Motor neuron (in vitro differentiated cells): ENCODE data around the gene KIT. TPM values are rescaled to one million over a fixed set of nuclear protein-coding genes. Genes with fewer than 3 reads are reported as not detected.

Experiments
- ATAC-seq, 8 experiments: fragments of 200-7000 bp; cut with Tn5 transposase; replicated peaks in 6 of 8; 2 replicates each; pipeline ENCODE4 v1.8.0; 2021; ENCODE audit warnings: mild to moderate bottlenecking in 8 of 8, moderate library complexity in 8 of 8
- H3K27ac ChIP-seq, 2 donors: fragments of 250-450 bp; sonication (Bioruptor Pico); 2 replicates each; pipeline ENCODE4 v1.9.0; 2021; ENCODE audit warnings: antibody characterized with exemption in 2 of 2, mild to moderate bottlenecking in 2 of 2, moderate library complexity in 1 of 2
- H3K4me1 ChIP-seq, 2 donors: fragments of 250-450 bp; sonication (Bioruptor Pico); replicated peaks in 1 of 2; 2 replicates each; pipeline ENCODE4 v1.6.1; 2021; ENCODE audit warnings: antibody characterized with exemption in 2 of 2, mild to moderate bottlenecking in 2 of 2, moderate library complexity in 1 of 2
- H3K4me3 ChIP-seq, 5 donors: fragments of 250-450 bp; sonication (Bioruptor Pico); 2 replicates each; pipeline ENCODE4 v1.9.0; 2021; ENCODE audit warnings: antibody characterized with exemption in 5 of 5, mild to moderate bottlenecking in 5 of 5, moderate library complexity in 4 of 5
- WGBS, 10 experiments: fragments of 450-650 bp; shearing (Covaris generic); methylation state at CpG; one replicate each; pipeline ENCODE4 v1.0.0; 2022; 5-methylcytosine and 5-hydroxymethylcytosine counted together
- in situ Hi-C, 9 experiments: fragments of 400-800 bp; cut with MboI; loops; one replicate each; pipeline ENCODE4 v1.15.0; 2021; ENCODE audit warnings: low sequenced_read_pairs in 9 of 9, low pct_unique_long_range_greater_than_20kb in 2 of 9; ENCODE audit not compliant: unreplicated experiment in 9 of 9
- total RNA-seq, 8 experiments: library from RNA; unstranded; fragments of 300-600 nt; gene quantifications; 2 replicates each; pipeline versions ENCODE4 v1.2.3 to v1.2.4, GENCODE V29; 2022

The KIT gene
- total RNA-seq, 8 experiments from 2014 or later, result 0.15 to 11.5 (median 4.7) TPM

DNA sequence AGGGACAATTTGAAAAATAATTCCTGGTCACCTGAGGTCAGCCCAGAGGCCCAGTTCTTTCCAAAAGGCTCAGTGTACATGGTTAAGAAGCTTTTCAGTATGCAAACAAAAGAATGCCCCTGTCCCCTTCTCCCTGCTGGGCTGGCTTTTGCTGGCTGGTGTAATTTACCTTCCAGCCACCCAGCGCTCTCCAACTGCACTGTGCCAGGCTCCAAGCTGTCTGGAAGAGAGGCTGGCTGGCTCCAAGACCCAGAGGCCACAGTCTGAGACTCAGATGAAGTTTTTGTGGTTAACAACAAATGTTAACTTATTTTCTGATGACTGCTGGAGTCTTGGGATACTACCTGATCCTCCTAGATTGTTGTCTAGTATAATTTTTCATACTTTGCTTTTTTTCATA lies 11.9 kb upstream of the KIT start:
- in situ Hi-C loops, result no loop called here
- no peak overlapping the region for H3K4me3 ChIP-seq
- peaks cover 4 to 5% of the 10 kb centered on the region in 2 donors for H3K4me1 ChIP-seq
- H3K27ac ChIP-seq, result no peak overlapping the region
- 60 to 100% (median 93%) methylated on average over 1 of the region's 1 CpG; no CpG with 5 or more reads in 6 of the 10 experiments for WGBS, 10 experiments
- no peak for ATAC-seq

DNA sequence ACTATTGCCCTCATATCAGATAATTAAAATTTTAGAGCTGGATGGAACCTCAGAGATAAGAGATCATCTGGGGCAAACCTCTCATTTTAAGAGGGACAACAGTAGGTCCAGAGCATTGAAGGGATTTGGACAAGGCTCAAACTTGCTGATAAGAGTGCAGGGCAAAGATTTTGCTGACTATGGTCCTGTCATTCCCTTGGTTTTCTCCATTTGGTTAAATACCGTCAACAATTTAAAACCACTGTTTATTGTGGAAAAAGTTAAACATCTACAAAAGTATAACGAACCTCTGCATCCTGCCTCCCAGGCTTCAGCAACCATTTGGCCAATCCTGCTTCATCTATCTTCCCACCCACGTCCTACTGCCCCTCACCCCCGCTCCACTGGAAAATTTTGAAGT lies 10.7 kb upstream of the KIT start:
- Histone ChIP-seq H3K4me1 (peaks cover 4 to 5% of the 10 kb centered on the region in 2 donors), H3K27ac (no peak overlapping the region), H3K4me3 (no peak overlapping the region)
- WGBS, 10 experiments, result 29 to 93% (median 71%) methylated on average over 2 to 4 of the region's 4 CpGs; no CpG with 5 or more reads in 2 of the 10 experiments
- in situ Hi-C loops, result no loop called here
- ATAC-seq, result no peak

DNA sequence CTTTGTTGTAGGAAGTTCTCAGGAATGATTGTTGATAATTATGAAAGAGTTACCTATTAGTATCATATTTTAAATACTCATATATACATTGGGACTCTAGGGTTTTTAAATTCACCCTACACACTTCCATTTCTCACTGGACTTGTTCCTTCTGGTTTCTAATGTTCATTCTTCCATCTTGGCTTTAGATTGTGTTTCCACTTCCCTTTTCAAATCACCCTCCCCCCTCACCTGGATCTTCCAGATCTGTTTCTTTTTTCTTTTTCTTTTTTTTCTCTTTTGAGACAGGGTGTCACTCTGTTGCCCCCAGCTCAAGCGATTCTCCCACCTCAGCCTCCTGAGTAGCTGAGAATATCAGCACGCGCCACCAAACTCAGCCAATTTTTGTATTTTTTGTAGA lies 6.7 kb upstream of the KIT start:
- Histone ChIP-seq H3K4me3 (no peak overlapping the region), H3K27ac (no peak overlapping the region), H3K4me1 (no peaks in the 10 kb centered on the region)
- in situ Hi-C loops, result no loop called here
- WGBS, 10 experiments, result 40 to 100% (median 94%) methylated on average over 1 to 3 of the region's 3 CpGs
- no peak for ATAC-seq

DNA sequence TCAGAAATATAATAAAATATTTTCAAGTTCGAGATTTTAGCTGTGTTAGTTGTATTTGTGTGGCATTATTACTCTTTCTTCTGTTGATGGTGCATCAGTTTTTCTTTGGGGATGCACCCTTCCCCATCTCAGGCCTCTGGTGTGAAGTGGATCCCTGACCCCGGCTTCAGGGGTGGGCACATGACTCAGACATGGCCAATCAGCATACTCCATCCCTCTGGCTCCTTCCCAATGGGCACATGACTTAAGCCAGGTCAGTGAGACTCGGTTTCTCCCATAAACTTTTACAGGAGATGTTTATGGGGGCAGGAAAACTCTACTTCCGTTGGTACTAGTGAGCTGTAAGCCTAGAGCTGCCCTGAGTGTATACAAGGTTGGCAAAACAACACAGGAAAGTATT lies 3.0 kb upstream of the KIT start:
- 10 to 94% (median 57%) methylated on average over 1 to 3 of the region's 4 CpGs; no CpG with 5 or more reads in 1 of the 10 experiments for WGBS, 10 experiments
- no peak overlapping the region for H3K4me3 ChIP-seq
- no peak overlapping the region for H3K27ac ChIP-seq
- ATAC-seq, result no peak
- peaks cover 2 to 4% of the 10 kb centered on the region in 2 donors for H3K4me1 ChIP-seq
- in situ Hi-C loops, result no loop called here

DNA sequence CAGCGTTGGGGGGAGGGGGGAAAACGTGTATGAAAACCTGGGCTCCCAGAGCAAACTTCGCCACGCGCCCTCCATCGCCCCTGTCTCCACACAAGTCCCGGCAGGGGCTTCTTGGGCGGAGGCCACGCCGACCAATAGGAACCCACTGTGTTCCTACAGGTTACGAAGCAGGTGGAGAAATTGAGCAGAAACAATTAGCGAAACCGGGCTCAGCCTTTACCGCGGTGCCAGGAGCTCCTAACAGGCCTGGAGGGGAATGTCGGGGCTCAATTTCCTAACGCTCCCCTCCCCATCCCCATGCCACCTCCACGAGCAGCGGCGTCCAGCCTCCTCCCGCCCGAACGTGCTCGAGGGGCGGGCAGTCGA lies 589 bp upstream of the KIT start:
- Histone ChIP-seq H3K27ac (no peak overlapping the region), H3K4me3 (peak overlapping the region; percentile 41 to 52 (median 47)), H3K4me1 (peaks cover 7 to 9% of the 10 kb centered on the region in 2 donors)
- WGBS, 10 experiments, result 0 to 20% (median 9%) methylated on average over 1 to 16 of the region's 26 CpGs; no CpG with 5 or more reads in 5 of the 10 experiments
- peak in 1 of 8 experiments; percentile 3 for ATAC-seq
- in situ Hi-C loops, result no loop called here

DNA sequence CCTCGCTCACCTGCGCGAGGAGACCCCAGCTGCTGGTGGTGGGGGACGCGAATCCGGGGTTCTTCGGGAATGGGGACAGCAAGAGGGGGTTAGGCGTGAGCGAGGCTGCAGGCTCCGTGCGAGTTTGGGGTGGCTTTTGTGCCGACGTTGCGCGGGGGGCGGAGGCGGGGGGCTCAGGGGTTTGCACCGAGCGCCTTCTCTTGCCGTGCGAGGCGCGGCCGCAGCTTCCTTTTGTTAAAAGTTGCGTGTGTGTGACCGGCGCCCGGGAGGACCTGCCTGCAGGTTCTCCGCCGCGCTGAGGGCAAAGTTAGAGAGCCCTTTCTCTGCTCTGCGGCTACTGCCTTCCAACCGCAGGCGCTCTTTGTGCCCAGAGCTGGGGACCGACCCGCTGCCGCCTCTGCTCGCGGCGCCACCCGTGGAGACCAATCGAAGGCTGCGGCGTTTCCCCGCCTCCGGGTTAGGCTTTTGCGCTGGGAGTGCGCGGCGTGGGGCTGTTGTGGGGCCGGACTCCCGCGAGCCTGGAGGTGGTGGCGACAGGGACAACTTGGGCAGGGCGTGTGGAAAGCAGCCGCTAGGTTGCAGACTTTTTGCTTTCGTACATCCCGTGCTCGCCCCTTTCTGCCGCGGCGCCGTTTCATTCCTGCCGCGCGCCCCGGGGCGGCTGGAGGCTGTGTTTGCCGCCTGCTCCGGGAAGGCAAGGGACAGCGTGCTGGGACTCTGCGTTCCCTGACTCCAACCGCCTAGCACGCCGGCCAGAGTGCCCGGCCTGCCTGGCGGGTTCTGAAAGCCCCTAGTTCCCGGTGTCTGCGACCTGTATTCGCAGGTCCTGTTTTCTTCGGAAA lies 716 bp downstream of the KIT start:
- H3K4me3 ChIP-seq, result peak overlapping the region; percentile 41 to 52 (median 47)
- H3K27ac ChIP-seq, result no peak overlapping the region
- 0 to 3% (median 0%) methylated on average over 1 to 13 of the region's 81 CpGs; no CpG with 5 or more reads in 4 of the 10 experiments for WGBS, 10 experiments
- in situ Hi-C loops, result no loop called here
- peak; percentile 51 to 78 (median 64) for ATAC-seq
- peaks cover 7 to 9% of the 10 kb centered on the region in 2 donors for H3K4me1 ChIP-seq

DNA sequence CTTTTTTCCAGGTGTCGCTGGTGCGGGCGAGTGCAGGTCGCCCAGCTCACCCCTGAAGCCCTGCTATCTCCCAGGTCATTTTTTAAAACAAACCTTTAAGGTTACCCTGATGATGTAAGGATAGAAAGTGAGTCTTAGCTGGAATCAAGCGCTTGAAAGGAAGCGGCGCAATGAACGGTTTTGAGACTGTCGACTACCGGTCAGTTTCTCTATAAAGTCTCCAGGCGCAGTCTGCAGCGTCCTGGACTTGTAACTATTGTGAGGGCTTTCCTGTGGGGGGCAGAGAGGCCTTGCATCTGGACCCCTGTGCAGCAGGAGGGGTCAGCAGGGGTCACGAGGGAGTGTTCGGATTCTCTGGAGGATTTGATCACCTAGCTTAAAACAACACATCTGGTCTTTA lies 1.6 kb downstream of the KIT start:
- peaks cover 7 to 9% of the 10 kb centered on the region in 2 donors for H3K4me1 ChIP-seq
- WGBS, 10 experiments, result 0 to 100% (median 5%) methylated on average over 1 to 9 of the region's 14 CpGs; no CpG with 5 or more reads in 3 of the 10 experiments

DNA sequence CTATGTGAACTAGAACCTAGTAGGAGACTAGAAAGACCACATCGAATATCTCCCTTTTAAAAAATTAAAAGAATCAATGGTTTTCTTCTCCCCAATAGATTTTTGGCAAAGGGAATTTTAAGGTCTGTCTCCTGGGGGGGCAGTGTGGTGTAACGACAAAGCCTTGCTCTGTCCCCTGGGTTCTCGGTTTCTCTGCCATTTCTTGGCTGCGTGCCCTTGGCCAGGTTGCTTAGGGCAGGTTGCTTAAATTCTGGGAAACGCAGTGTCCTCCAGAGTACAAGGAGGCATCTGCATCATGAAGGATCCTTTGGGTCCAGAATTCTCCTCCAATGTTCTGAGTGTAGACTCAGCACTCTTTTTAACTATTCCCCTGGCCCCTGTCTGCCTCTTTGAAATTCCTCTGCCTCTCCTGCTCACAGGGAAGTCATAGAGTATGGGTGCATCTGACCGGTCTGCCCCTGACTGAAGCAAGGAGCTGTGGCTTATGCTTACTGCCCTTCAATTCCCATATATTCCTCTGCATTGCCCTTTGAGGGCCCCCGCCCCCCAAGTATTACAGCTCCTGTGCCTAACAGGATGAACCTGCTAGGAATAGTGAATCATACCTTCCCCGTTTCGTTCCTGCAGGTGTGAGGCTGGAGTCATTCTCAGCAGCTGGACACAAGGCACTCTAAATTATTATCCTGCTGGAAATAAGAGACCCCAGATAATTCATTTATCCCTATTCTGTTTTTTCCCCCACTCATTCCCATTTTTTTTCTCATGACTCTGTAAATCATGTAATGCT lies 2.2 kb downstream of the KIT start:
- 25 to 100% (median 50%) methylated on average over 1 to 8 of the region's 9 CpGs for WGBS, 10 experiments
- Histone ChIP-seq H3K4me1 (peaks cover 7 to 9% of the 10 kb centered on the region in 2 donors), H3K4me3 (peak overlapping the region; percentile 41 to 52 (median 47)), H3K27ac (no peak overlapping the region)
- in situ Hi-C loops, result no loop called here
- ATAC-seq, result no peak

More for the DNA sequence above, 1.6 kb downstream of the KIT start:
- H3K4me3 ChIP-seq, result peak overlapping the region; percentile 41 to 52 (median 47)
- H3K27ac ChIP-seq, result no peak overlapping the region
- ATAC-seq, result no peak
- in situ Hi-C loops, result no loop called here

DNA sequence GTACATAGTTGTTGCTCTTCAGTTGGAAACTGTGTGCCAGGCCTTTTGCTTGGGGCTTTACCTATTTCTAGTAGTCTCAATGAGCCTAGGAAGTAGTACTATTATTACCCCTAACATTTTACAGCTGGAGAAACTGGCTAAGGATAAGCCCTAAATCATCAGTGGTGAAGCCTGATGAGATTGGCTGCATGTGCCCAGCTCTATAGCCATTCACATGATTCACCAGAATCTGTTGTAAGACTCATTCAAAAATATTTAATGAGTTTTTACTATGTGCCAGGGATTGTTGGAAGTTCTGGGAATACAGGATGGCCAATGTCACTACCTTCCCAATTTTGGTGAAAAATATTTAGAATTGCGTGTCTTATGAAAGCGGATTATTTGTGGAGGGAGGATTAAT lies 2.8 kb downstream of the KIT start:
- Histone ChIP-seq H3K4me1 (peaks cover 7 to 9% of the 10 kb centered on the region in 2 donors), H3K27ac (no peak overlapping the region), H3K4me3 (no peak overlapping the region)
- WGBS, 10 experiments, result 69 to 100% (median 100%) methylated on average over 1 to 2 of the region's 2 CpGs; no CpG with 5 or more reads in 5 of the 10 experiments
- in situ Hi-C loops, result no loop called here
- no peak for ATAC-seq

DNA sequence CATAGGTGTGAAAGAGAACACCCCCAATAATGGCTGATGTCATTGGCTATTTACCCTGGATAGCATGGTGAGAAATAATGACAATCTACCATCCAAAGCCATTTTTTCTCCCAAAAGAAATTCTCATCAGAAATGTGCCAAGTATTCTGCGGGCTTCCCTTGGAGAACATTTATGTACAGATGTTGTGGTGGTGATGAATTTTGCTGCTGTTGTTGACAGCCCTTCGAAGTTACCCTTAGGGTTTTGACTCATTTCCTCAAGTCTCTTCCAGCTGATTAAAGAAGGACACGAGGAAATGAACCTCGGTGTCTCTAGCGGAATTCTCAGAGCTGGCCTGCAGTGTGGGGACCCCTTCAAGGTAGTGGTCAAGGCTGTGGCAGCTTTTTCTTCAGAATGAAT lies 3.4 kb downstream of the KIT start:
- ATAC-seq, result peak in 2 of 8 experiments; percentile 8 to 31
- in situ Hi-C loops, result no loop called here
- H3K4me1 ChIP-seq, result peaks cover 7 to 9% of the 10 kb centered on the region in 2 donors
- no peak overlapping the region for H3K4me3 ChIP-seq
- WGBS, 10 experiments, result 0 to 100% (median 46%) methylated on average over 1 to 5 of the region's 5 CpGs; no CpG with 5 or more reads in 4 of the 10 experiments
- no peak overlapping the region for H3K27ac ChIP-seq

DNA sequence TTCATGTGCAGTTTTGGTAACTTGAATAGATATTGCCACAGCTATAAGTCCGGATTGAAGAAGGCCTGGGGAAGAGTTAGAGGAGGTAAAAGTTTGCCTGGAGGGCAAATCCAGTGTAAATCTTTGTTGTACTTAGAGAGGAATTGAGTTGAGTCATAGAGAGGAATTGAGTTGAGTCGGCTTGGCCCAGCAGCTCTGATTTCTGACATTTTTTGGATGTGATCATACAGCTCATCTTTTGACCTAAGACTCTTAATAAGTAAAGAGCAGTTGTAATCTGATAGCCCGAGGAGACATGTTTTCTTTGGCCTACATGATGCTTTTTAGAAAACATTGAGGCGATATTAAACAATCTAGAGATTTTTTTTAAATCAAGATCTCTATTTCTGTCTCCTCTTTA lies 3.9 kb downstream of the KIT start:
- no peak overlapping the region for H3K27ac ChIP-seq
- peaks cover 7 to 9% of the 10 kb centered on the region in 2 donors for H3K4me1 ChIP-seq
- in situ Hi-C loops, result no loop called here
- no peak overlapping the region for H3K4me3 ChIP-seq
- WGBS, 10 experiments, result 0 to 100% (median 90%) methylated on average over 1 to 4 of the region's 4 CpGs
- peak in 2 of 8 experiments; percentile 18 to 42 for ATAC-seq

DNA sequence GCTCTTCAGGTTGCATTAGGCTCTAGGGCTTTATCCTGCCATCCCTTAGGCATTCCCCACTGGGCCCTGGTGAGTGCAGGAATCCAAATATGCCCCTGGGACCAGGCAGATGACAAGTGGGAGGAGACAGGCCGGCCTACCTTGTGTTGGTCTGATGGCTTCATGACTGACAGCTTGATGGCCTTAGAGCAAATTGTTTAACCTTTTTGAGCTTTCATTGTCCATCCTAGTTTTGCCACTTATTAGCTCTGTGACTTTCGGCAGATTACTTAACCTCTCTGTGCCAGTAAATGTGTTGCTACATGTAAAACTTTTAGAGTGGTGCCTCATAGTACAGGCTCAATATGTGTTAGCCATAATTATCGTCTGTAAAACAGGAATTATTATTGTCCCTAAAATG lies 4.4 kb downstream of the KIT start:
- ATAC-seq, result no peak
- H3K4me1 ChIP-seq, result peaks cover 7 to 9% of the 10 kb centered on the region in 2 donors
- no peak overlapping the region for H3K27ac ChIP-seq
- no peak overlapping the region for H3K4me3 ChIP-seq
- in situ Hi-C loops, result no loop called here
- 78 to 100% (median 100%) methylated on average over 1 to 3 of the region's 3 CpGs; no CpG with 5 or more reads in 3 of the 10 experiments for WGBS, 10 experiments
